ENCODE measurements around the gene CD5L.

GRCh38 chr1:157831968-157832626, 9.5 kb downstream of the CD5L start:
- no peak for TF ChIP-seq EZH2 (IDR thresholded peaks at IDR 0.05; ENCODE audit: low read length, unreplicated experiment)
- TF ChIP-seq, protein P1, sequence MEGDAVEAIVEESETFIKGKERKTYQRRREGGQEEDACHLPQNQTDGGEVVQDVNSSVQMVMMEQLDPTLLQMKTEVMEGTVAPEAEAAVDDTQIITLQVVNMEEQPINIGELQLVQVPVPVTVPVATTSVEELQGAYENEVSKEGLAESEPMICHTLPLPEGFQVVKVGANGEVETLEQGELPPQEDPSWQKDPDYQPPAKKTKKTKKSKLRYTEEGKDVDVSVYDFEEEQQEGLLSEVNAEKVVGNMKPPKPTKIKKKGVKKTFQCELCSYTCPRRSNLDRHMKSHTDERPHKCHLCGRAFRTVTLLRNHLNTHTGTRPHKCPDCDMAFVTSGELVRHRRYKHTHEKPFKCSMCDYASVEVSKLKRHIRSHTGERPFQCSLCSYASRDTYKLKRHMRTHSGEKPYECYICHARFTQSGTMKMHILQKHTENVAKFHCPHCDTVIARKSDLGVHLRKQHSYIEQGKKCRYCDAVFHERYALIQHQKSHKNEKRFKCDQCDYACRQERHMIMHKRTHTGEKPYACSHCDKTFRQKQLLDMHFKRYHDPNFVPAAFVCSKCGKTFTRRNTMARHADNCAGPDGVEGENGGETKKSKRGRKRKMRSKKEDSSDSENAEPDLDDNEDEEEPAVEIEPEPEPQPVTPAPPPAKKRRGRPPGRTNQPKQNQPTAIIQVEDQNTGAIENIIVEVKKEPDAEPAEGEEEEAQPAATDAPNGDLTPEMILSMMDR (conservative IDR thresholded peaks at IDR 0.05; ENCODE audit: low read depth, low read length), result no peak
